ENCODE results near the gene FTSJ1. TPM values are rescaled to one million over a fixed set of nuclear protein-coding genes. Genes with fewer than 3 reads are reported as not detected.
"Not testable (repeated sequence)": the region's sequence is repeated elsewhere in the genome, so short reads cannot be mapped to it uniquely, and the experiment has no call there.

Gene FTSJ1
- total RNA-seq, 1 experiment from 2014 or later = 137 TPM

DNA sequence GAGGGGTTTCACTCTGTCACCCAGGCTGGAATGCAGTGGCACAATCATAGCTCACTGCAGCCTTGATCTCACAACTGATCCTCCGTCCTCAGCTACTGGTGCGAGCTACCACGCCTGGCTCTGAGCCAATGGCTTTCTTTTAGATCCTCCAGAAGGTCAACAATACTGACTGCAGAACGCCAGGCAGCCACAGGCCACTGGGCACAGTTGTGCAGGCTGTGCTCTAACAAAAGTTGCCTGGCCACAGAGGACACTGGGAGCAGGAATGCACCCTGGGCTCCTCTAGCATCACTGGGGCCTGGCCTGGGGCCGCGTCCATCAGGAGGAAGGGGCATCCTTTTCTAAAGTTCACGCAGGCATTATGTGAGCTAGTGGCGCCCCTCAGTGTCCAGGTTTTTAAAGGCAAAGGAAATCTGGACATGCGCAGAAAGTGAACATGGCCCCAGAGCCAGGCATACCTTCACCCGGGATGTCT lies 17.9 kb downstream of the FTSJ1 start:
- peak; percentile 52 for DNase-seq (ENCODE audit: low read depth)

DNA sequence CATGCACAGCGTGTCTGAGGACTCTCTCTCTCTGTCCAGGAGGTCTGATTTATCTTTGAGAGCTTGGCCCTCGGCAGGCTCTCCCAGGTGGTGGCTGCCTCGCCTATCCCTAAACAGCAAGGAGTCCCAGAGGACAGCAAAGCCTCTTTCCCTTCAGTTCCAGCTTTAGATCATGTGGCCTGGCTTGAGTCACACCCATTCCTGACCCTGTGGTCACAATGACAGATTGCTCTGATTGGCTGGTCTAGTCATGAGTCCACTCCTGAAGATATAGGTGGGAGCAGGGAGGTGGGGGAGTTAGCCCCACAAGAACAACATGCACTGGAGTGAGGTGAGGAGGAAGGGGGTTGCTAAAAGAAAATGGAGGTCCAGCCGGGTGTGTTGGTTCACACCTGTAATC lies 20.7 kb downstream of the FTSJ1 start:
- DNase-seq (ENCODE audit: low read depth) = no peak

DNA sequence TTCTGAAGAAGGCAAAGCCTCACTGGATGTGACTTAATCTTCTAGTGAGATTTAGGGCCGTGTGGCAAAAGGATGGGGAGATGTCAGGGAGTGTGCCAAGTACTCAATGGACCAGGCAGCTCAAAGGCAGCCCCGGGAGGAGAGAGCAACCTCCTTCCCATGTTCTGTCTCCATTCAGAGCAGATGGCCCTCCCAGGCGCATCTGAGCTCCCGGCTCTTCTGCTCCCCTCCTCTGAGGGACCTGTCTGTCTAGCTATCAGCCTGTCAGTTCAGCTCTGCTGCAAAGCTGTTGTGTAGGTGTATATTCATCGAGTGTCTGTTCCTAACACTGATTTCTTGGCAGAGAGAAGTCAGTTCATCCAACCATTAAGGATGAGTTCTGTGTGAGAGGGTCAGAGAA lies 21.9 kb downstream of the FTSJ1 start:
- DNase-seq (ENCODE audit: low read depth) = no peak

DNA sequence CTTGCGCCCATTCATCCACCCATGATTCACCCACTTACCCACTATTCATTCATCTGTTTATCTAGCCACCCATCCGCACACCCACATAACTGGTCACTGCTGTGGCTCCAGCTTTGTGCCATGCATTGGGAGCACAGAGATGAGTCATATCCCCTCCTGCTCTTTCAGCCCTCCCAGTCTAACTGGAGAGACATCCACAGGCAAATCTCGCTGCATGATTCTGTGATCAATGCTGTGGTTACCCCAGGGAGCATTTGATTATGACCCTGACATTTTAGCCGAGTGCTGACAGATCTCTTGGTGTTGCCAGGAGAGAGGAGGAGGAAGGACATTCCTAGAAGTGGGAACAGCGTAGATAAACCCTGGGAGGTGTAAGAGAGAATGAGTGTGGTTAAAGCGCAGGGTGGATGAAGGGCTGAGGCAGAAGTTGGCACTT lies 22.4 kb downstream of the FTSJ1 start:
- DNase-seq (ENCODE audit: low read depth) = peak; percentile 95

DNA sequence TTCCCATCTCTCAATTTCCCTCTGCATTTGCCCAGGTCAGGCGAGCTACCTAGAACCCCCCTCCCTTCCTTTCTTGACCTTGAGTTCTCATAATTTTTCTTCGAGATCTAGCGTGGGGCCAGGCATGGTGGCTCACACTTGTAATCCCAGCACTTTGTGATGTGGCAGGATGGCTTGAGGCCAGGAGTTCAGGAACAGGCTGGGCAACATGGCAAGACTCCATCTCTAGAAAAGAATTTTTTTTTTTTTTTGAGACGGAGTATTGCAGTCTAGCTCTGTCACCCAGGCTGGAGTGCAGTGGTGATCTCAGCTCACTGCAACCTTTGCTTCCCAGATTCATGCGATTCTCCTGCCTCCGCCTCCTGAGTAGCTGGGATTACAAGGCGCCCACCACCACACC lies 28.3 kb downstream of the FTSJ1 start:
- no peak for DNase-seq (ENCODE audit: low read depth)

DNA sequence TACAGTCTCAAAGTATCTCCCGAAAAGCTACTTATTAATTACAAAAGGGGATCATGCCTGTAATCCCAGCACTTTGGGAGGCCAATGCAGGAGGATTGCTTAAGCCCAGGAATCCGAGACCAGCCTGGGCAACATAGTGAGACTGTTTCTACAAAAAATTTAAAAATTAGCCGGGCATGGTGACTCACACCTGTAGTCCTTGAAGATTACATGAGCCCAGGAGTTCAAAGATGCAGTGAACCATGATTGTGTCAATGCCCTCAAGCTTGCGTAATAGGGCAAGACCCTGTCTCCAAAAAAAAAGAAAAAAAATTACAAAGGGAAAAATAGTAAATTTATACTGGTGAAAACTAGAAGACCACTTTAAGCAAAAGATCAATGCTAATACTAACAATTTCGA lies 29.5 kb downstream of the FTSJ1 start:
- no peak for DNase-seq (ENCODE audit: low read depth)

DNA sequence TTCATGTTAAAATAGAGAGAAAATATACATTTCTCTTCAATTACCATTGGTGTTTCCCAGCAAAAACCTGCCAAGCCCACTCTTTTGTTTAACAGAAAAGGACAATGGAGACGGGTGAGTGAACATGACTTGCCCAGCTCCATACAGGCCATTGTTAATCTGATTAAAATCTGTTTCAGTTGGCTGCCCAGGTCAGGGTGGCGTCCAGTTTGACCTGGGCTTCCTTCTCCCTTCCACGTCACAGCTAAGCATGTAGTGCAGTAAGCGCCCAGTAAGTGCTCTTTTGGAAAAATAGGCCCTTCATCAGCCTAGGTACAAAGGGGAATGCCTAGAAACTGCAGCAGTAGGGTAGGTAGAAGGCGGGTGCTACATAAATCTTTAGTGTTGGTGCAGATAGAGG lies 31.2 kb downstream of the FTSJ1 start:
- no peak for DNase-seq (ENCODE audit: low read depth)

DNA sequence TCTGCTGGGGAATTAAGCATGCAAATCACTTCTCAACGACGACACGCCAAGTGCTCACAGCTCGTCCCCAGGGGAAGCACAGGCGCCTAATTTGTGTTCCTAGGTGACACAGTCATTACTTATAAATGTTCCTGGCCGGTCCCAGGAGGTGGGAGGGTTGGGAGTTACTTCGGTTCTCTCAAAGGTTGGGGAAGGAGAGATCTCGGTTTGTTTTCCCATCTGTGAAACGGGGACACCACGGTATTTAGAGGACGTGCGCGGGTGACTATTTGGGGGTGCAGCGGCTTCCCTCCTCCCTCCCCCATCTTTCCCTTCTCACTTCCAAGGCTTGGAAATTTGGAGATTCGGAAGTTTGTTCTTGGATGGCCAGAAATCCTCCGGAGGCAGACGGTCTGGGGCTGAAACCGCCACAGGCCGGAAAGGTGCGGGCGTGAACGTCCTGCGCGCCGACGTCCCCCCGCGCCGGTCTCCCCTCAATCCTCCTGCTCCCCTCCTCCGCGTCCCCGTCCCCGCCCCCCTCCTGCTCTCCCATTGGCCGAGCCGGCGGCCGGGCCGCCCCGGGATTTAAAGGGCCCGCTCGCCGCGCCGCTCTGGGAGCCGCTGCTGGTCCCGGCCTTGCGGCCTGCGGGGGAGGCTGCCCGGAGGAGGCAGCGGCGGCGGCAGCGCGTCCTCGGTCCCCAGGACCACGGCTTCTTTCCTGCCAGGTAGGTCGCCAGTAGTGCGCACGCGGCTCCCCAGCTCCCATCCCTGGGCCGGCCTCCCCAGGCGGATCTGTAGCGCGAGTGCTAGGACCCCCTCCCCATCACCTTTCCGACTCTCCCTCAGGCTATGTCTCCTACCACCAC lies 32.6 kb downstream of the FTSJ1 start, which contains the start of gene PORCN:
Gene PORCN (plus strand): TSS at position 593 of the 845 bp plus-strand sequence. CDS start 829 bp downstream, outside the sequence.
- DNase-seq (ENCODE audit: low read depth) = peak; percentile 80

DNA sequence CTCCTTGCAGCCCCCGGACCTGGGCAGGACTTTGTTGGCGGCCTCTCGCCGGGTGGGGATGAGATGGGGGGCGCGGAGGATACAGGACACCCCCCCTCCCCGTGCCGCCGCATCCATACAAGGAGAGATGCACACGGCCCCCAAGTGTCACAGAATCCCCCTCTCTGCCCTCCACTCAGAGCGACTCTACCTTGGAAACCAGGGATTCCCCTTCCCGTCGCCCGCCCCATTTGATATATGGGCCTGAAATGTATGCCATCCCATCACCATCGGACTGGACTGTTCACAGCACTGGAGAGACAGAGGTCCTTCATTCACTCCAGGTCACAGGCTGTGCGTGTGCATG lies 33.2 kb downstream of the FTSJ1 start:
- DNase-seq (ENCODE audit: low read depth) = no peak

DNA sequence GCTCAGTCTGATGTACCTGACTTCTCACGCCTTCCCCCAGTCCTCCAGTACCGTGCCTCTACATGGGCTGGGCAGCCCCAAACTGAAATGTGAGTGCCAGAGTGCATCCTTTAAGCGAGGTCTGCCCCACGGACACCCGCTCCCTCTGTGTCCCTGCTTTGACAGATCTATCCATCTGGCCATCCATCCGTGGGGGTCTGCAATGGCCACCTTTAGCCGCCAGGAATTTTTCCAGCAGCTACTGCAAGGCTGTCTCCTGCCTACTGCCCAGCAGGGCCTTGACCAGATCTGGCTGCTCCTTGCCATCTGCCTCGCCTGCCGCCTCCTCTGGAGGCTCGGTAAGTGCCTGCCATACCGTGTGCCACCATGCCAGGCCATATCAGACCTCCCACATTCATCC lies 33.6 kb downstream of the FTSJ1 start:
- DNase-seq (ENCODE audit: low read depth) = no peak

DNA sequence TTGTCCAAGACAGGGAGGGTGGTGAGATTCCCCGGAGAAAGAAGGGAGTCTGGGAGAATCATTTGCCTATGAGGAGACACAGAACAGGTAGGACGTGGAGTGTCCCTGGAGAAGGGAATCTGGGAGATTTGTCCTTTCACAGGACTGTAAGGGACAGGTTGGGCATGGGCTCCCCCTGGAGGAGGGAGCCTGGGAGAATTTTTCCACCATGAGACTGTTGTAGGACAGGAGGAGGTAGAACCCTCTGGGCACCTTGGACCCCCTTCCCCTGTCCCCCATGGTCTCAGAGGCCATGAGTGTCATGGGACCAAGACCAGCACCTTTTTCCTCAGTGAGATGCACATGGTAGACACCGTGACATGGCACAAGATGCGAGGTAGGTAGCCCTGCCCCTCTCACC lies 35.6 kb downstream of the FTSJ1 start:
- DNase-seq (ENCODE audit: low read depth) = peak; percentile 35

DNA sequence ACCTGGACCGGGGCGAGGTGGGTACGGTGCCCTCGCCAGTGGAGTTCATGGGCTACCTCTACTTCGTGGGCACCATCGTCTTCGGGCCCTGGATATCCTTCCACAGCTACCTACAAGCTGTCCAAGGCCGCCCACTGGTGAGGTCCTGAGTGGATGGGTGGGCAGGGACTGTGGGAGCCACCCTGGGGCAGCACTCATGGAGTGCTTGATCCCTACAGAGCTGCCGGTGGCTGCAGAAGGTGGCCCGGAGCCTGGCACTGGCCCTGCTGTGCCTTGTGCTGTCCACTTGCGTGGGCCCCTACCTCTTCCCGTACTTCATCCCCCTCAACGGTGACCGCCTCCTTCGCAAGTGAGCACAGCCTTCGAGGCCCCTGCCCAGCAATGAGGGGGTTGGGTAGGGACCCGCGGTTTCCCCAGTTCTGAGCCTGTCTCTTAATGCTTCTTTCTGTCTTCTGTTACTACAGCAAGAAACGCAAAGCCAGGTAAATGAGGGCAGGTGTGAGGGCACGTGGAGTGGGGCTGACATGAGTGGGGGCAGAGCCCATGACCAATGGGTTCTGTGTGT lies 36.5 kb downstream of the FTSJ1 start:
- no peak for DNase-seq (ENCODE audit: low read depth)

DNA sequence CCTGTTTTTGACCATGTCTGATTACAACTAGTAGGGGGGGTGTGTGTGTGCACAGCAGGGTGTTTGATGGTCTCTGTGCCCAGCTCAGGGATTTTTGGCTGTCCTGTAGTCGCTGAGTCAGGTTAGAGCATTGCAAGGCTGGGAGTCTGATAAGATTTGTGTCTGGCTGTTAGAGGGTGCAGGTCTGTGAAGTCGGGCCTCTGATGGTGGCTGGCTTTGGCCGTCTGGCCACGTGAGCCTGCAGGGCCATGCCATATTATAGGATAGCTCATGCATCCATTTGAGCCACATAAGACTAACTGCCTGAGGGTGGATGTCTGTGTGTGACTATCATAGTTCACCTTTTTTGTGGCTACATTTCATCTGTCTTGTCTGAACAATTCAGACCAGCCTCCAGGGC lies 37.7 kb downstream of the FTSJ1 start:
- DNase-seq (ENCODE audit: low read depth) = no peak

DNA sequence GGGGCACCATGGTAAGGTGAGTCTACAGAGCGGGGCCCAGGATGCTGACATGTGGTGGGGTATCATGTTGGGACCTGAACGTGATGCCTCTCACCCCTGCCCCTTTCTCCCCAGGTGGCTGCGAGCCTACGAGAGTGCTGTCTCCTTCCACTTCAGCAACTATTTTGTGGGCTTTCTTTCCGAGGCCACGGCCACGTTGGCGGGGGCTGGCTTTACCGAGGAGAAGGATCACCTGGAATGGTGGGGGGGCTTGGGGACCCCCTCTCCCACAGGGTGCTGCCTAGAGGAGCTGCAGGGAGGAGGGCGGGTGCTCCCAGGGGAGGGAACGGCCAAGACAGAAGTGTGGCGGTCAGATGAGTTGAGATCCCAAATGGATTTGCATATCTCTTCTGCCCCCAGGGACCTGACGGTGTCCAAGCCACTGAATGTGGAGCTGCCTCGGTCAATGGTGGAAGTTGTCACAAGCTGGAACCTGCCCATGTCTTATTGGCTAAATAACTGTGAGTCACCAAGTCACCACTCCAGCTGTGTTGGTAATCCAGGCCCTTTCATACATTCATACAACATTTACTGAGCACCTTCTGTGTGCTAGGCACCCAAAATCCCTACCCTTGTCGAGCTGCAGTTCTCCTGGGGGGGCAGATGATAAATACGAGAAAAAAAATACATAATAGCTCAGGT lies 38.3 kb downstream of the FTSJ1 start:
- DNase-seq (ENCODE audit: low read depth) = no peak

DNA sequence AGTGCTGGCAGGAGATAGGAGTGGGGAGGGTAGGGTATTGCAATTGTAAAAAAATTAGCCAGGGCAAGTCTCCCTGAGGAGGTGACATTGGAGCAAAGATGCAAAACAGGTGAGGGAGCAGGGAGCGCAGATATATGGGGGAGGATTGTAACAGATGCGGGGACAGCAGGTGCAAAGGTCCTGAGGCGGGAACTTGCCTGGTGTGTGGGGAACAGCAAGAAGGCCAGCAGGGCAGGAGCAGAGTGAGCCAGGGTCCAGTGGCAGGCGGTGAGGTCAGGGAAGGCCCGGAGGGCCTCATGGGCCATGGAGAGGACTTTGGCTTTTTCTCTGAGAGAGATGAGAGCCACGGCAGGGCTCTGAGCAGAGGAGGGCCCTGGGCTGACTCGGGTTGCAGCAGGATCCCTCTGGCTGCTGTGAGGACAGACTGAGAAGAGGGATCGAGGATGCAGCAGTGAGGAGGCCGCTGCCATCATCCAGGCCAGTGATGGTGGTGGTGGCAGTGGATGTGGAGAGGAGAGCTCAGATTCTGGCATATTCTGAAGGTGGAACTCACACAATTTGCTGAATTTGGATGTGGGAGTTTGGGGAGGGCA lies 39.0 kb downstream of the FTSJ1 start:
- DNase-seq (ENCODE audit: low read depth) = no peak

DNA sequence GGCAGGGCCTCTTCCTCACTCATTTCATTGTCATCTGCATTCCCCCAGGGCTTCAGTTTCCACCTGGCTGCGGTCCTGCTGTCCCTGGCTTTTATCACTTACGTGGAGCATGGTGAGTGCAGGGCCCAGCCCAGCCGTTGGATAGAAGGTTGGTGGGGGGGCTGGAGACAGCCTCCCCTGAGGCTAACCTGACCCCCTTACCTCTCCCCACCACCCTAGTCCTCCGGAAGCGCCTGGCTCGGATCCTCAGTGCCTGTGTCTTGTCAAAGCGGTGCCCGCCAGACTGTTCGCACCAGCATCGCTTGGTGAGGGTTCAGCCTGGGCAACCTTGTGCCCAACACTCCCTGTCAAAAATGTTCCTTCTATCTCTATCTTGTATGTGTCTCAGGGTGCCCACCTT lies 39.8 kb downstream of the FTSJ1 start:
- DNase-seq (ENCODE audit: low read depth) = no peak

DNA sequence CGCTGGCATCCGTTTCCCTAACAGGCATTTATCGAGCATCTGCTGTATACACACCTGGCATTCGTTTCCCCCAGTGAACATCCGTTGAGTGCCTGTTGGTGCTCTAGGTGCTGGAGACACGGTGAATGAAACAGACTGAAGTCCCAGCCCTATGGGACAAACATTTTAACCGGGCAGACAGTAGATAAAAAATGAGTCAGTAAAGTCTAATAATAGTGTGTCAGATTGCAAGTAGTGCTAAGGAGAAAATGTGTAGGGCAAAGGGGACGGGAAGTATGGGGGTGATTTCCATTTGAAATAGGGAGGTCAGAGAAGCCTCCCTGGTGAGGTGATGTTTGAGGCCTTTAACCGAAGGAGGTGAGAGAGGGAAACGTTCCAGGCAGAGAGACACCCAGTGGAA lies 40.3 kb downstream of the FTSJ1 start:
- DNase-seq (ENCODE audit: low read depth) = no peak

DNA sequence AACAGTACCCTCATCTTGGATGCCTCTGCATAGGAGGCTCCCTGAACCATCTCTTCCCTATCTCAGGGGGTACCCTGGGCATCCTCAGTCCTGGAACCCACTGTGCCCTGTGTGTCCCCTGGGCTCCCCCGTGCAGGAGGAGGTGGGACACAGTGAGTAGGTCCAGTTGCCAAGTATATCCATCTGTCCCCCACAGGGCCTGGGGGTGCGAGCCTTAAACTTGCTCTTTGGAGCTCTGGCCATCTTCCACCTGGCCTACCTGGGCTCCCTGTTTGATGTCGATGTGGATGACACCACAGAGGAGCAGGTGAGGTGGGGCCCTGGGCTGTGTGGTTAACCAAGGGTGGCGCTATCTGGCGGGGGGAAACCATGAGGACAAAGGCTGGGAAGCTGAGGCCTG lies 41.0 kb downstream of the FTSJ1 start:
- no peak for DNase-seq (ENCODE audit: low read depth)

DNA sequence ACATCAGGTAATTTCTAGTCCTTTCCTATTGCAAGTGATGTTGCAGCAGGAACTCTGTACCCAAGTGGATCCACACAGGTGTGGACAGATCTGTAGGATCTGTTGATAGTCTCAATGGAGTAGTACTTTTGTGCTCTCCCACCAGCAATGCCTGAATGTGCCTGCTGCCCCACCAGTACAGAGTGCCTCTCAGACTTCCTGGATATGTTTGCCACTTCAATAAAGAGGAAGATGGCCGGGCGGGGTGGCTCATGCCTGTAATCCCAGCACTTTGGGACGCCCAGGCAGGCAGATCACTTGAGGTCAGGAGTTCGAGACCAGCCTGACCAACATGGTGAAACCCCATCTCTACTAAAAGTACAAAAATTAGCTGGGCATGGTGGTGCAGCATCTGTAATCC lies 43.5 kb downstream of the FTSJ1 start:
- not testable (repeated sequence) for DNase-seq (ENCODE audit: low read depth)

DNA sequence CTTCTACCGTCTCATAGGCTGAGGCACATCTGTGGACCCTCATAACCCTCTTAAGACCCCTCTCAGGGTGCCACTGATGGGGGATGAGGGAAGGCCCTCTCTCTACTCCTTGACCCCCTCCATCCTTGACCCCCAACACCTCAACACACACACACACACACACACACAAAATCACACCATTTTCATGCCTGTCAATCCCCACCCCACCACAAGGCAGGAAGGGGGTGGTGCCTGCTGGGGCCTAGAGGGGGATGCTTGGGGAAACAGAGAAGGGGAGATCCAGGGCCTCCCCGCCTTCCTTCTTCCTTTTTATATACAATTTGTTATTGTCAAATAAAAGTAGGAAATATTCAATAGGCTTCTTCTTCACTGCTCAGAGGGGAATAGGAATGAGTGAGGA lies 44.5 kb downstream of the FTSJ1 start:
- no peak for DNase-seq (ENCODE audit: low read depth)

DNA sequence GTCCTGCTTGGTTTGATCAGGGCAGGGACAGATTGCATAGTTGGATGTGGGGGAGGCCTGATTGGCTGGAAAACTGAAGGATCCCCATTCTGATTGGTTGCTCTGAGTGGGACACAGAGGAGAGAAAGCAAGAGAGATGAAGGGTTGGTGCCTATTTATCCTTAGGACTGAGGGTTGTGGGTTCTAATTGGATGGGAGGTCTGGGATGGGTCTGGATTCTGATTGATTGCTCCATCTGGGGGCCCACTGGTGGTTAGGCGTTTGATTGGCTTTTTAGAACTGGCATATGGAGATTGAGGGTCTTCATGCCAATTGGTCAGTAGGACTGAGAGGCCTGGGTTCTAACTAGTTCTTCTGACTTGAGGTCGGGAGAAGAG lies 45.0 kb downstream of the FTSJ1 start:
- DNase-seq (ENCODE audit: low read depth) = peak; percentile 29

All from RPMI7951 (cell line).